T-cell (primary cell): ENCODE data around the gene NCS1. TPM values are rescaled to one million over a fixed set of nuclear protein-coding genes. Genes with fewer than 3 reads are reported as not detected.

Experiments
- ATAC-seq, 4 experiments: fragments of 200-7000 bp in 3 of 4; fragments of 150-1000 bp in 1 of 4; cut with Tn5 transposase; replicated peaks in 1 of 4; 1 replicate in 3 of 4; 2 replicates in 1 of 4; pipeline ENCODE4 v1.10.0; 2021; ENCODE audit warnings: moderate library complexity in 3 of 4, mild to moderate bottlenecking in 2 of 4, moderate number of reproducible peaks in 1 of 4
- CTCF ChIA-PET, 2 donors: fragments of 300-600 bp; sonication (Branson Sonifier 250); formaldehyde crosslinking; loops; one replicate each; lab custom pipeline; 2022; ENCODE audit warnings: antibody characterized with exemption in 2 of 2; lab: Charles Lee
- POLR2A ChIA-PET, 2 donors: fragments of 300-600 bp; sonication (Branson Sonifier 250); formaldehyde crosslinking; loops; one replicate each; lab custom pipeline; 2022; ENCODE audit warnings: antibody characterized with exemption in 2 of 2; lab: Charles Lee
- DNase-seq, 35 experiments: peaks; one replicate each; pipeline versions ENCODE4 v3.0.0 to v3.0.0-alpha.2; 2013 to 2023
- H3K27ac ChIP-seq: one replicate; pipeline ENCODE4 v1.5.1; 2013; ENCODE audit warnings: low read length
- H3K27me3 ChIP-seq, 2 experiments: replicated peaks in 1 of 2; 1 replicate in 1 of 2; 2 replicates in 1 of 2; pipeline versions ENCODE4 v1.6.1 to v1.7.0; 2013; ENCODE audit warnings: low read length in 1 of 2, mixed read lengths in 1 of 2; ENCODE audit not compliant: control insufficient read depth in 2 of 2, insufficient read depth in 2 of 2; ENCODE audit errors: extremely low read depth in 1 of 2
- H3K36me3 ChIP-seq, 2 donors: 1 replicate in 1 of 2; 2 replicates in 1 of 2; pipeline versions ENCODE4 v1.6.1 to v1.7.0; 2013; ENCODE audit warnings: low read length in 1 of 2; ENCODE audit not compliant: control insufficient read depth in 2 of 2, insufficient read depth in 1 of 2; ENCODE audit errors: extremely low read depth in 1 of 2
- H3K4me1 ChIP-seq, 2 experiments: 1 replicate in 1 of 2; 2 replicates in 1 of 2; pipeline versions ENCODE4 v1.6.1 to v1.7.0; 2013; ENCODE audit warnings: low read length in 2 of 2, mixed read lengths in 1 of 2; ENCODE audit not compliant: insufficient read depth in 2 of 2, control insufficient read depth in 1 of 2; ENCODE audit errors: extremely low read depth in 1 of 2
- H3K4me3 ChIP-seq, 2 donors: 1 replicate in 1 of 2; 2 replicates in 1 of 2; pipeline versions ENCODE4 v1.5.1 to v1.7.0; 2013; ENCODE audit warnings: mild to moderate bottlenecking in 2 of 2, low read length in 1 of 2, moderate library complexity in 1 of 2; ENCODE audit not compliant: control insufficient read depth in 1 of 2; ENCODE audit errors: extremely low read depth in 1 of 2
- H3K9me3 ChIP-seq: 2 replicates; pipeline ENCODE4 v1.7.0; 2013
- H3K27ac Mint-ChIP-seq, 2 donors: one replicate each; pipeline ENCODE4 v1.8.0; 2020 to 2021; ENCODE audit warnings: mild to moderate bottlenecking in 2 of 2, mixed read lengths in 2 of 2
- H3K27me3 Mint-ChIP-seq, 2 donors: one replicate each; pipeline ENCODE4 v1.8.0; 2021 to 2022; ENCODE audit warnings: mixed read lengths in 2 of 2
- H3K36me3 Mint-ChIP-seq: one replicate; pipeline ENCODE4 v1.8.0; 2021; ENCODE audit warnings: mixed read lengths
- H3K4me1 Mint-ChIP-seq, 3 donors: one replicate each; pipeline ENCODE4 v1.8.0; 2020 to 2022; ENCODE audit warnings: mixed read lengths in 3 of 3, mild to moderate bottlenecking in 1 of 3
- H3K4me3 Mint-ChIP-seq, 3 donors: one replicate each; pipeline ENCODE4 v1.8.0; 2020 to 2022; ENCODE audit warnings: mild to moderate bottlenecking in 3 of 3, mixed read lengths in 3 of 3, moderate library complexity in 3 of 3
- H3K9me3 Mint-ChIP-seq, 3 donors: one replicate each; pipeline ENCODE4 v1.8.0; 2020 to 2022; ENCODE audit warnings: mixed read lengths in 3 of 3
- WGBS: methylation state at CpG from one replicate; pipeline ENCODE4 v1.1.5; 2013; ENCODE audit warnings: missing lambda C conversion rate; ENCODE audit not compliant: insufficient coverage; 5-methylcytosine and 5-hydroxymethylcytosine counted together
- total RNA-seq, 35 experiments: library from RNA in 6 of 35; stranded (reverse) in 6 of 35; fragments of 120-200 nt in 1 of 35; gene quantifications; one replicate each; pipeline versions ENCODE4 v1.2.1 to v1.2.4 and lab custom pipeline; 2013 to 2026

Gene NCS1
- total RNA-seq, 5 donors from 2014 or later (not counting 1 experiment from before 2014, with no cell fraction given), result 0.20 to 0.82 (median 0.46) TPM; not detected in 1

- POLR2A ChIA-PET, result no interaction called here
- Histone ChIP-seq H3K27me3 (no peaks in the 10 kb centered on the region), H3K4me3 (no peak overlapping the region), H3K27ac (no peak overlapping the region), H3K4me1 (no peaks in the 10 kb centered on the region), H3K36me3 (no peaks in the 10 kb centered on the region), H3K9me3 (no peaks in the 10 kb centered on the region)
- no peak overlapping the region for H3K4me3 Mint-ChIP-seq
- H3K9me3 Mint-ChIP-seq, result peaks cover 0 to 15% (median 5%) of the 10 kb centered on the region in 3 donors
- ATAC-seq, result no peak
- DNase-seq, result no peak
- no peaks in the 10 kb centered on the region for H3K36me3 Mint-ChIP-seq
- CTCF ChIA-PET, result no interaction called here
- H3K27ac Mint-ChIP-seq, result no peak overlapping the region
- 97% methylated on average over 11 of the region's 11 CpGs for WGBS
- no peaks in the 10 kb centered on the region for H3K4me1 Mint-ChIP-seq
- no peaks in the 10 kb centered on the region for H3K27me3 Mint-ChIP-seq
Measured at GRCh38 chr9:130225071-130225470, 52.9 kb downstream of the NCS1 start.

GRCh38 chr9:130225586-130225985, 53.4 kb downstream of the NCS1 start:
- POLR2A ChIA-PET, result no interaction called here
- Mint-ChIP-seq H3K4me1 (no peaks in the 10 kb centered on the region), H3K27ac (no peak overlapping the region), H3K36me3 (no peaks in the 10 kb centered on the region), H3K27me3 (no peaks in the 10 kb centered on the region), H3K4me3 (no peak overlapping the region), H3K9me3 (peaks cover 0 to 15% (median 5%) of the 10 kb centered on the region in 3 donors)
- WGBS, result 94% methylated on average over 20 of the region's 20 CpGs
- DNase-seq (no peak), ATAC-seq (no peak)
- CTCF ChIA-PET, result no interaction called here
- Histone ChIP-seq H3K4me3 (no peak overlapping the region), H3K36me3 (no peaks in the 10 kb centered on the region), H3K27me3 (no peaks in the 10 kb centered on the region), H3K4me1 (no peaks in the 10 kb centered on the region), H3K27ac (no peak overlapping the region), H3K9me3 (no peaks in the 10 kb centered on the region)

GRCh38 chr9:130226112-130226511, 53.9 kb downstream of the NCS1 start:
- POLR2A ChIA-PET, result no interaction called here
- CTCF ChIA-PET, result no interaction called here
- H3K27ac Mint-ChIP-seq, result no peak overlapping the region

GRCh38 chr9:130227833-130228232, 55.6 kb downstream of the NCS1 start:
- ChIA-PET POLR2A (no interaction called here), CTCF (interaction anchor here (0.6 to 0.9 kb wide), 2 partner anchors 500 to 626 kb away, joined by 3 read pairs; no protein-coding TSS in a partner anchor)
- H3K4me1 ChIP-seq, result no peaks in the 10 kb centered on the region
- Mint-ChIP-seq H3K4me3 (no peak overlapping the region), H3K4me1 (no peaks in the 10 kb centered on the region), H3K36me3 (no peaks in the 10 kb centered on the region), H3K9me3 (peaks cover 0 to 15% (median 5%) of the 10 kb centered on the region in 3 donors), H3K27ac (no peak overlapping the region), H3K27me3 (no peaks in the 10 kb centered on the region)
- WGBS, result 100% methylated on average over 2 of the region's 3 CpGs
- no peak overlapping the region for H3K27ac ChIP-seq
- H3K4me3 ChIP-seq, result peak overlapping the region in 1 of 2 donors; percentile 32
- no peaks in the 10 kb centered on the region for H3K9me3 ChIP-seq
- H3K36me3 ChIP-seq, result no peaks in the 10 kb centered on the region
- H3K27me3 ChIP-seq, result no peaks in the 10 kb centered on the region
- ATAC-seq (no peak), DNase-seq (no peak)

More at GRCh38 chr9:130226112-130226511, 53.9 kb downstream of the NCS1 start:
- Histone ChIP-seq H3K4me1 (no peaks in the 10 kb centered on the region), H3K4me3 (no peak overlapping the region), H3K27ac (no peak overlapping the region), H3K27me3 (no peaks in the 10 kb centered on the region), H3K36me3 (no peaks in the 10 kb centered on the region), H3K9me3 (no peaks in the 10 kb centered on the region)
- Mint-ChIP-seq H3K36me3 (no peaks in the 10 kb centered on the region), H3K27me3 (no peaks in the 10 kb centered on the region), H3K4me1 (no peaks in the 10 kb centered on the region), H3K9me3 (peaks cover 0 to 15% (median 5%) of the 10 kb centered on the region in 3 donors), H3K4me3 (no peak overlapping the region)
- no peak for ATAC-seq
- DNase-seq, result no peak
- 85% methylated on average over 12 of the region's 12 CpGs for WGBS

DNA sequence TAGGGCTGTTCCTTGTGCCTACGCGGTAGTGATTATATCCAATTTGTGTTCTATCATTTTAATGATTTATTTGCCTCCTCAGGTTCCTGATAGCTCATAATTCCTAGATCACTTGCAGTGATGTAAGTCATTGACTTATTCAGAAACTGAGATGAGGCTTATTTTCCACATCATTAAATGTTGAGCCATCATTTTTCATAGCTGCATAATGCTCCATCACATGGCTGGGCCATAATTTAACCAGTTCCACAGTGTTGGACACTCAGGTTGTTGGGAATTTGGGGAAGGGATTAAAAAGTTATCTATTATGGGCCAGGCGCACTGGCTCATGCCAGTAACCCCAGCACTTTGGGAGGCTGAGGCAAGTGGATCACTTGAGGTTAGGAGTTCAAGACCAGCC, 57.6 kb downstream of the NCS1 start:
- DNase-seq, result no peak
- Mint-ChIP-seq H3K27ac (no peak overlapping the region), H3K4me1 (no peaks in the 10 kb centered on the region), H3K9me3 (peaks cover 0 to 15% (median 5%) of the 10 kb centered on the region in 3 donors), H3K27me3 (no peaks in the 10 kb centered on the region), H3K4me3 (no peak overlapping the region), H3K36me3 (no peaks in the 10 kb centered on the region)
- H3K27ac ChIP-seq, result no peak overlapping the region
- H3K27me3 ChIP-seq, result peaks cover 0 to 8% of the 10 kb centered on the region in 2 experiments
- H3K4me3 ChIP-seq, result no peak overlapping the region
- ATAC-seq, result no peak
- ChIA-PET CTCF (no interaction called here), POLR2A (interaction anchor here in 1 of 2 donors (0.6 kb wide), 1 partner anchor 99 kb away, joined by 3 read pairs; no protein-coding TSS in a partner anchor)
- H3K36me3 ChIP-seq, result peaks cover 0 to 2% of the 10 kb centered on the region in 2 donors
- WGBS, result 100% methylated on average over 1 of the region's 3 CpGs
- no peaks in the 10 kb centered on the region for H3K4me1 ChIP-seq
- H3K9me3 ChIP-seq, result no peaks in the 10 kb centered on the region

GRCh38 chr9:130230631-130231030, 58.4 kb downstream of the NCS1 start:
- Mint-ChIP-seq H3K4me1 (no peaks in the 10 kb centered on the region), H3K27ac (no peak overlapping the region), H3K27me3 (no peaks in the 10 kb centered on the region), H3K36me3 (no peaks in the 10 kb centered on the region), H3K9me3 (peaks cover 0 to 15% (median 5%) of the 10 kb centered on the region in 3 donors), H3K4me3 (no peak overlapping the region)
- peaks cover 0 to 14% of the 10 kb centered on the region in 2 experiments for H3K27me3 ChIP-seq
- DNase-seq (no peak), ATAC-seq (no peak)
- H3K27ac ChIP-seq, result no peak overlapping the region
- no peak overlapping the region for H3K4me3 ChIP-seq
- no peaks in the 10 kb centered on the region for H3K9me3 ChIP-seq
- ChIA-PET POLR2A (no interaction called here), CTCF (interaction anchor here in 1 of 2 donors (0.7 to 0.8 kb wide), 2 partner anchors 13 to 97 kb away, joined by 3 to 6 read pairs; no protein-coding TSS in a partner anchor)
- H3K36me3 ChIP-seq, result peaks cover 0 to 3% of the 10 kb centered on the region in 2 donors
- WGBS, result no CpG with 5 or more reads among the region's 1 CpG
- H3K4me1 ChIP-seq, result peaks cover 0 to under 1% of the 10 kb centered on the region in 2 experiments
